ENCODE measurements around the gene BTBD16. TPM values are rescaled to one million over a fixed set of nuclear protein-coding genes. Genes with fewer than 3 reads are reported as not detected.

The BTBD16 gene
- total RNA-seq, 2 donors from 2014 or later: not detected

GRCh38 chr10:122311716-122312115, 40.6 kb downstream of the BTBD16 start:
- H3K27ac Mint-ChIP-seq: no peak overlapping the region
- DNase-seq (ENCODE audit: low spot score in 2 of 2) (no peak), ATAC-seq (no peak)
- H3K9me3 Mint-ChIP-seq: no peaks in the 10 kb centered on the region
- H3K36me3 Mint-ChIP-seq: no peaks in the 10 kb centered on the region

DNA sequence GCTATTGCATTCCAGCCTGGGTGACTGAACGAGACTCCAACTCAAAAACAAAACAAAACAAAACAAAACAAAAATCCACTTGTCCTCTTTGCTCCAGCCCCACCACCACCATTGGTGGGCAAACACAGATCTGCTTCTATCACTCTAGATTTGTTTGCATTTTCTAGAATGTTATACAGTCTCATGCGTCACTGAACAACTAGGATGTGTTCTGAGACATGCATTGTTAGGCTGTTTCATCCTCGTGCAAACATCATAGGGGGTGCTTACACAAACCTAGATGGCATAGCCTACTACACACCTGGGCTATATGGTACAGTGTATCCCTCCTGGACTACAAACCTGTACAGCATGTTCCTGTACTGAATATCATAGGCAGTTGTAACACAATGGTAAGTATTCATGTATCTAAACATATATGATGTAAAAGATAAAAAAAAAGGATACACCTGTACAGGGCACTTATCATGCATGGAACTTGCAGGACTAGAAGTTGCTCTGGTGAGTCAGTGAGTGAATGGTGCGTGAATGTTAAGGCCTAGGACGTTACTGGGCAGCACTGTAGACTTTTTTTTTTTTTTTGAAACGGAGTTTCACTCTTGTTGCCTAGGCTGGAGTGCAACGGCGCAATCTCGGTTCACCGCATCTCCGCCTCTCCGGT, 45.3 kb downstream of the BTBD16 start:
- H3K36me3 Mint-ChIP-seq: peaks cover 0 to 3% of the 10 kb centered on the region in 2 donors

DNA sequence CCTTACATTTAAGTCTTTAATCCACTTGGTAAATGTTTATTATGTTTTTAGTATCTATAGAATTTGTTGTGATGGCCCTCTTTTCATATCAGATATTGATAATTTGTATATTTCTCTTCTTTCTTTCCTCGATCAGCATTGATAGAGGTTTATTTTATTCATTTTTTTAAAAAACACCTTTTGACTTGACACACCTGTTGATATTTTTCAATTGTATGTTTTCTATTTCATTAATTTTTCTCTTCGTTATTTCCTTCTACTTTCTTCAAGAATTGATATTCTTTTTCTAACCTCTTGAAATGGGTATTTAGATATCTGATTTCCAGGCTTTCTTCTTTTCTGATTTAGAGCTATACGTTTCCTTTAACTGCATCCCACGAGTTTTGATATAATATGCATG, 50.9 kb downstream of the BTBD16 start:
- Mint-ChIP-seq H3K27ac (no peak overlapping the region), H3K9me3 (peaks cover 0 to 5% of the 10 kb centered on the region in 2 donors), H3K36me3 (peaks cover 0 to 7% of the 10 kb centered on the region in 2 donors)
- ATAC-seq (no peak), DNase-seq (ENCODE audit: low spot score in 2 of 2) (no peak)

More for the DNA sequence above, 45.3 kb downstream of the BTBD16 start:
- Mint-ChIP-seq H3K27ac (no peak overlapping the region), H3K9me3 (no peaks in the 10 kb centered on the region)
- ATAC-seq: no peak
- DNase-seq (ENCODE audit: low spot score in 2 of 2): no peak

DNA sequence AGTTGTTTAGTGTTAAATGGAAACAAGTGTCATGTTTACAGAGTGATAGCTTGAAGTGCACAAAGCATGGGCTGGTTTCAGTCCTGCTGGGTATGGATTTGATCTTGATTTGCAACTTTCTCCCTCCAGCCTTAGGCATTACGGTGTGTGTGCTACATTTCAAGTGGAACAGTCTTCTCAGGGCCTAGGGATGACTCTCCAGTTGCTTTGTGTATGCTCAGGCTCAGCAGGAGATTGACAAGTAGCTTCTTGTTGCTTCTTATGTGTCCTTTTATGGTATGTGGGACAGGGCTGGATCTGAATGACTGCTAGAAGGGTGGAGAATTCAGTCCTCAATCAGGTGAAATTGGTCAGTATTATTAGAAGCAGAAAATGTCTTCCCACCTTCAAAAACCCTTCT, 52.1 kb downstream of the BTBD16 start:
- DNase-seq (ENCODE audit: low spot score in 2 of 2) (no peak), ATAC-seq (no peak)
- peaks cover 0 to 7% of the 10 kb centered on the region in 2 donors for H3K36me3 Mint-ChIP-seq
- H3K27ac Mint-ChIP-seq: no peak overlapping the region
- H3K9me3 Mint-ChIP-seq: peaks cover 0 to 5% of the 10 kb centered on the region in 2 donors

- peaks cover 0 to 5% of the 10 kb centered on the region in 2 donors for H3K9me3 Mint-ChIP-seq
- no peak overlapping the region for H3K27ac Mint-ChIP-seq
- ATAC-seq (no peak), DNase-seq (ENCODE audit: low spot score in 2 of 2) (no peak)
- peaks cover 0 to 7% of the 10 kb centered on the region in 2 donors for H3K36me3 Mint-ChIP-seq
Observed at GRCh38 chr10:122323941-122324675, 53.0 kb downstream of the BTBD16 start.

- peaks cover 0 to 7% of the 10 kb centered on the region in 2 donors for H3K36me3 Mint-ChIP-seq
- H3K9me3 Mint-ChIP-seq: peaks cover 0 to 5% of the 10 kb centered on the region in 2 donors
- H3K27ac Mint-ChIP-seq: no peak overlapping the region
- no peak for DNase-seq (ENCODE audit: low spot score in 2 of 2)
- no peak for ATAC-seq
Observed at GRCh38 chr10:122325235-122325634, 54.1 kb downstream of the BTBD16 start.

DNA sequence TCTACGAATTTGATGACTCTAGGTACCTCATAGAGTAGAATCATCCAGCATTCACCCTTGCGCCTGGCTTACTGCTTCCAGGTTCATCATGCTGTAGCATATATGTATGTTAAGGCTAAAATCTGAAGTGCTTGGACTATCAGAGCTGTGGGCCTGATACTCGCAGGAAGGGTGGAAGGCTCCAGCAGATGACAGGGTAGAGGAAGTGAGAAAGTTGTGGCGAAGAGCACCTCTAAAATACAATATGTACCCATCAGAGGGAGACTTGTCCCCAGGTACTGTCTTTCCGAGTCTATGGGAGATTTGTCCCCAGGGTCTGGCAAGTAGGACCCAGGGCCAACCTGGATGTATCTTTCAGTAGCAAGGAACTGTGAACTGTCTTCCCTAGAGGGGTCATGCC, 55.3 kb downstream of the BTBD16 start:
- DNase-seq (ENCODE audit: low spot score in 2 of 2) (no peak), ATAC-seq (no peak)
- Mint-ChIP-seq H3K36me3 (peaks cover 0 to 3% of the 10 kb centered on the region in 2 donors), H3K9me3 (peaks cover 0 to 5% of the 10 kb centered on the region in 2 donors), H3K27ac (no peak overlapping the region)

- H3K9me3 Mint-ChIP-seq: peaks cover 0 to 5% of the 10 kb centered on the region in 2 donors
- H3K36me3 Mint-ChIP-seq: no peaks in the 10 kb centered on the region
- no peak overlapping the region for H3K27ac Mint-ChIP-seq
- ATAC-seq: no peak
- no peak for DNase-seq (ENCODE audit: low spot score in 2 of 2)
Observed at GRCh38 chr10:122326806-122327205, 55.7 kb downstream of the BTBD16 start.

- no peak for ATAC-seq
- Mint-ChIP-seq H3K9me3 (peaks cover 0 to 5% of the 10 kb centered on the region in 2 donors), H3K27ac (no peak overlapping the region), H3K36me3 (no peaks in the 10 kb centered on the region)
- no peak for DNase-seq (ENCODE audit: low spot score in 2 of 2)
Observed at GRCh38 chr10:122327237-122328206, 56.4 kb downstream of the BTBD16 start.

DNA sequence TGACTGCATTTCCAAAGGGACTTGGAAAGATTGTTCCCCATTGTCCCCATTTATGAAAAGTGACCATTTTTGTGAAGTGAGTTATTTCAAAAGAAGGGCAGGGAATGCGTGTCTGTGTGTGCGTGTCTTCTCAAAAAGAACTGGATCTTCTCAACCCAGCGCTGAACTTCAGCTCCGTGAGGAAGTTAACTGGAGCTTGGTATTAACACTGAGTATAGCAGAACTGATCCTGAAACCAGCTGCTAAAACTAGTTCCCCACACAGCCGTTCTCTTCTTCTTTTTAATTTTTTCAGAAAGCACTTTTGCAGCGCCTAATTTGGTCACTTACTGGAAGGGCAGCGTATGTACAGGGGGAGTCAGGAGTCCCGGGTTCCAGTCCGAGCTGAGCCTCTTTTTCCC, 57.6 kb downstream of the BTBD16 start:
- ATAC-seq (no peak), DNase-seq (ENCODE audit: low spot score in 2 of 2) (no peak)
- Mint-ChIP-seq H3K36me3 (no peaks in the 10 kb centered on the region), H3K9me3 (peaks cover 0 to 5% of the 10 kb centered on the region in 2 donors), H3K27ac (no peak overlapping the region)

GRCh38 chr10:122329416-122329815, 58.3 kb downstream of the BTBD16 start:
- Mint-ChIP-seq H3K9me3 (peaks cover 0 to 5% of the 10 kb centered on the region in 2 donors), H3K27ac (no peak overlapping the region), H3K36me3 (no peaks in the 10 kb centered on the region)
- no peak for DNase-seq (ENCODE audit: low spot score in 2 of 2)
- no peak for ATAC-seq

GRCh38 chr10:122331100-122331499, 60.0 kb downstream of the BTBD16 start:
- Mint-ChIP-seq H3K27ac (no peak overlapping the region), H3K36me3 (no peaks in the 10 kb centered on the region), H3K9me3 (no peaks in the 10 kb centered on the region)
- ATAC-seq: no peak
- DNase-seq (ENCODE audit: low spot score in 2 of 2): no peak

DNA sequence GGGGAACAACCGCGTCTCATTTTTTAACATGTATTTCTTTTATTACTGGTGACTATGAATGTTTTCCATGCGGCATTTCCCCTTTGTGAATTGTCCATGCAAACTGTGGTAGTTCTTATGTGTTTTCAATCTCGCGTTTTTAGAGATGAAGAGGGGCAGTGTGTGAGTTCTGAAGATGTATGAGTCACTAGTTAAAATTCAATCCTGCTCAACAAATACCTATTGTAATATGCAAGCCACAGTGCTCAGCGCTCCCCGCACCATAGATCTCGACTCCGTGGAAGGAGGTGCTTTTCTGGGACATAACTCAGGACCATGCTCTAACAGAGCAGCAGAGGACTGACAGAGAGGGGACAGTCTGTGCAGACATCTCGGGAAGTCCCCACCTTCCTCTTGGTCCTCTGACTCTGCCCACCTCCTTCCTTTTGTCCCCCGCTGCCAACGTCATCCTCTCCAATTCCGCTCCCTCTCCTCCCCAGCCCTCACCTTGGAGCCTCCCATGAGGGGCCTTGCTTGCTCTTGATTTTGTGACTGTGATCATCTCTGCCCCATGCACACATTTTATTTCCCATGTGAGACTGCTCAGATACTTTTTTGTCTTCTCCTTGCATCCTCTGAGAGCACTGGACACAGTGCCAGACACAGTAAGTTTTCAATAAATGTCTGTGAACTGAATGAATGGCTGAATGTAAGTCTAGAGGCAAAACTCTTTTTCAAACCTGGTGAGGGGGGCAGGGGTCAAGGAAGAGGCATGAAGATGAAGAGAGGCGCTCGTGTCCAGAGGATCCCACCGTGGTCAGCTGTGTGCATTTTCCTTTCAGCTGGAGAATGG, 60.7 kb downstream of the BTBD16 start:
- DNase-seq (ENCODE audit: low spot score in 2 of 2) (no peak), ATAC-seq (no peak)
- no peaks in the 10 kb centered on the region for H3K9me3 Mint-ChIP-seq
- no peaks in the 10 kb centered on the region for H3K36me3 Mint-ChIP-seq
- no peak overlapping the region for H3K27ac Mint-ChIP-seq

GRCh38 chr10:122333037-122333436, 61.9 kb downstream of the BTBD16 start:
- H3K27ac Mint-ChIP-seq: no peak overlapping the region
- ATAC-seq (peak; percentile 97 to 99), DNase-seq (ENCODE audit: low spot score in 2 of 2) (peak in 1 of 2 donors; percentile 27)
- H3K36me3 Mint-ChIP-seq: no peaks in the 10 kb centered on the region
- H3K9me3 Mint-ChIP-seq: no peaks in the 10 kb centered on the region

DNA sequence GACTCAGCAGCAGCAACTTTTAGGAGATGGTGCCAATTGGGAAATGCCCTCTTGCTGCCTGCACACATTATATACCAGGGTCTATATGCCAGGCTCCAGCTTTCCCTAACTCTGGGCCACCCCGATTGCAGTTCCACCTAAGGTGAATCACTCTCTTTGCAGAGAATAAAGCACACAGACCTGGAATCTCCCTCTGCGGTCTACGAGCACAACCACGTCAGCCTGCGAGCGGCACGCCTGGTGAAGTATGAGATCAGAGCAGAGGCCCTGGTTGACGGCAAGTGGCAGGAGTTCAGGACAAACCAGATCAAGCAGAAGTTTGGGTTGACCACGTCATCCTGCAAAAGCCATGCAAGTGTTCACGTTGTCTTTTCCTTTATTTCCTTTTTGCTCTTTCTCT, 65.2 kb downstream of the BTBD16 start:
- DNase-seq (ENCODE audit: low spot score in 2 of 2): no peak
- Mint-ChIP-seq H3K9me3 (no peaks in the 10 kb centered on the region), H3K36me3 (no peaks in the 10 kb centered on the region), H3K27ac (no peak overlapping the region)
- ATAC-seq: no peak

GRCh38 chr10:122336961-122337360, 65.9 kb downstream of the BTBD16 start:
- no peak overlapping the region for H3K27ac Mint-ChIP-seq
- no peaks in the 10 kb centered on the region for H3K9me3 Mint-ChIP-seq
- ATAC-seq (no peak), DNase-seq (ENCODE audit: low spot score in 2 of 2) (no peak)
- H3K36me3 Mint-ChIP-seq: no peaks in the 10 kb centered on the region

Data from activated naive CD4-positive, alpha-beta T cell treated with anti-CD3 and anti-CD28 coated beads, Interleukin-2, amount 50 U/mL, for 72 hours (primary cell).